Osteoblast (primary cell): ENCODE data around the gene CPZ. TPM values are rescaled to one million over a fixed set of nuclear protein-coding genes. Genes with fewer than 3 reads are reported as not detected.

Experiments used
- DNase-seq: peaks from one replicate; pipeline ENCODE4 v3.0.0; 2011; ENCODE audit warnings: low spot score, mixed read lengths; ENCODE audit not compliant: insufficient read length; ENCODE audit errors: missing footprints
- H2AFZ ChIP-seq: 2 replicates; pipeline ENCODE4 v1.6.0; 2011; ENCODE audit warnings: mild to moderate bottlenecking, low read length
- H3K27ac ChIP-seq: 2 replicates; pipeline ENCODE4 v1.5.1; 2011; ENCODE audit warnings: mild to moderate bottlenecking, low read depth, low read length, moderate library complexity
- H3K27me3 ChIP-seq: 2 replicates; pipeline ENCODE4 v1.6.0; 2012; ENCODE audit warnings: mild to moderate bottlenecking, control low read depth, inconsistent platforms, low read length, moderate library complexity; ENCODE audit not compliant: insufficient read depth
- H3K36me3 ChIP-seq: 2 replicates; pipeline ENCODE4 v1.5.1; 2011; ENCODE audit warnings: mild to moderate bottlenecking, low read length, control low read depth, moderate library complexity; ENCODE audit not compliant: insufficient read depth
- H3K4me1 ChIP-seq: 2 replicates; pipeline ENCODE4 v1.5.1; 2011; ENCODE audit warnings: mild to moderate bottlenecking, low read length, control low read depth, moderate library complexity; ENCODE audit not compliant: insufficient read depth
- H3K4me2 ChIP-seq: 2 replicates; pipeline ENCODE4 v1.6.0; 2011; ENCODE audit warnings: mild to moderate bottlenecking, low read length; ENCODE audit not compliant: insufficient read depth
- H3K4me3 ChIP-seq: fragments of 200-600 bp; sonication (generic); 3 replicates; pipeline ENCODE4 v1.5.1; 2012; ENCODE audit warnings: mild to moderate bottlenecking, low read length, inconsistent platforms; ENCODE audit not compliant: insufficient read depth
- H3K79me2 ChIP-seq: 2 replicates; pipeline ENCODE4 v1.6.0; 2012; ENCODE audit warnings: mild to moderate bottlenecking, low read length, control low read depth, inconsistent platforms; ENCODE audit not compliant: insufficient read depth
- H3K9me3 ChIP-seq: 2 replicates; pipeline ENCODE4 v1.5.1; 2011; ENCODE audit warnings: low read depth, low read length, control low read depth
- H4K20me1 ChIP-seq: 2 replicates; pipeline ENCODE4 v1.6.0; 2012; ENCODE audit warnings: mild to moderate bottlenecking, low read length, control low read depth; ENCODE audit not compliant: insufficient read depth
- CTCF ChIP-seq: IDR thresholded peaks from 2 replicates; pipeline ENCODE4 v1.5.1; 2011; ENCODE audit warnings: mild to moderate bottlenecking, low read depth, low read length, moderate library complexity; ENCODE audit errors: extremely low read depth
- total RNA-seq: library from RNA; depleted of rRNA; stranded (reverse); fragments of >200 nt; gene quantifications from 2 replicates; pipeline ENCODE4 v1.2.3, GENCODE V29; 2012

Gene CPZ
- total RNA-seq, 1 donor, result 44.5 TPM

- TF ChIP-seq CTCF, result no peak
- no peaks in the 10 kb centered on the region for H3K4me1 ChIP-seq
- no peak for DNase-seq
- H4K20me1 ChIP-seq, result no peaks in the 10 kb centered on the region
- no peaks in the 10 kb centered on the region for H3K9me3 ChIP-seq
- no peaks in the 10 kb centered on the region for H3K79me2 ChIP-seq
- H3K4me3 ChIP-seq, result no peak overlapping the region
- no peak overlapping the region for H2AFZ ChIP-seq
- no peak overlapping the region for H3K27ac ChIP-seq
- H3K36me3 ChIP-seq, result no peaks in the 10 kb centered on the region
- H3K4me2 ChIP-seq, result no peak overlapping the region
- H3K27me3 ChIP-seq, result no peaks in the 10 kb centered on the region
Observed at GRCh38 chr4:8641256-8641655, 48.7 kb downstream of the CPZ start.

GRCh38 chr4:8641931-8642650 is 49.5 kb downstream of the CPZ start:
- Histone ChIP-seq H3K4me3 (no peak overlapping the region), H3K36me3 (no peaks in the 10 kb centered on the region), H3K9me3 (no peaks in the 10 kb centered on the region), H3K79me2 (no peaks in the 10 kb centered on the region), H4K20me1 (no peaks in the 10 kb centered on the region), H3K4me1 (no peaks in the 10 kb centered on the region), H3K27ac (no peak overlapping the region), H3K4me2 (no peak overlapping the region), H2AFZ (no peak overlapping the region), H3K27me3 (no peaks in the 10 kb centered on the region)
- no peak for TF ChIP-seq CTCF
- no peak for DNase-seq

- Histone ChIP-seq H2AFZ (no peak overlapping the region), H3K9me3 (no peaks in the 10 kb centered on the region), H3K79me2 (no peaks in the 10 kb centered on the region), H3K27ac (no peak overlapping the region), H4K20me1 (no peaks in the 10 kb centered on the region), H3K36me3 (no peaks in the 10 kb centered on the region), H3K4me2 (no peak overlapping the region), H3K4me3 (no peak overlapping the region), H3K27me3 (no peaks in the 10 kb centered on the region), H3K4me1 (no peaks in the 10 kb centered on the region)
- TF ChIP-seq CTCF, result no peak
- peak; percentile 36 for DNase-seq
Observed at GRCh38 chr4:8642651-8643321, 50.2 kb downstream of the CPZ start.

GRCh38 chr4:8643441-8643840 is 50.9 kb downstream of the CPZ start:
- peak; percentile 65 for DNase-seq
- no peak for TF ChIP-seq CTCF
- Histone ChIP-seq H3K4me2 (no peak overlapping the region), H3K36me3 (no peaks in the 10 kb centered on the region), H3K27me3 (no peaks in the 10 kb centered on the region), H3K9me3 (no peaks in the 10 kb centered on the region), H2AFZ (no peak overlapping the region), H3K4me1 (no peaks in the 10 kb centered on the region), H4K20me1 (no peaks in the 10 kb centered on the region), H3K27ac (no peak overlapping the region), H3K79me2 (no peaks in the 10 kb centered on the region), H3K4me3 (no peak overlapping the region)
